A549 treated with Hydrocortisone at 1 μM for 4 hours (cell line): Measurements from ENCODE around the gene SYF2. TPM values are rescaled to one million over a fixed set of nuclear protein-coding genes. Genes with fewer than 3 reads are reported as not detected.

Source experiments
- total RNA-seq: library from RNA; stranded (reverse); fragments of 200-300 nt; extraction: Qiagen RNA extraction; gene quantifications from 5 replicates; pipeline ENCODE4 v1.2.3, GENCODE V29; 2022

Gene SYF2
- 34.1 to 44.7 TPM (median 35.4 TPM) in 5 replicates for total RNA-seq

GRCh38 chr1:25232027-25232865 is at the start of gene SYF2:
Gene SYF2 (minus strand): TSS chr1:25232502. CDS start chr1:25232467, 35 bp downstream.

GRCh38 chr1:25272238-25272637 is 39.9 kb upstream of the SYF2 start, which contains the start of gene RHD:
Gene RHD (plus strand): TSS chr1:25272509. CDS start chr1:25272548, 39 bp downstream.

GRCh38 chr1:25247024-25247828 is 14.9 kb upstream of the SYF2 start, which contains the start of gene RSRP1:
Gene RSRP1 (minus strand): TSS chr1:25247454. CDS start chr1:25246963, 491 bp downstream.

Other genes with a start within 250 kb of the SYF2 start
- 18.9 to 26.0 TPM (median 21.4 TPM) in 5 replicates for gene RSRP1, start 15.0 kb upstream of the SYF2 start, total RNA-seq
- not detected in 5 replicates for gene RHD, start 40.0 kb upstream of the SYF2 start, total RNA-seq
- 69.8 to 85.4 TPM (median 73.4 TPM) in 5 replicates for gene TMEM50A, start 105.8 kb upstream of the SYF2 start, total RNA-seq
- 0.25 TPM in 1 of 5 replicates, not detected in the others for gene RHCE, start 188.3 kb upstream of the SYF2 start, total RNA-seq
- gene MACO1, start 198.4 kb upstream of the SYF2 start, total RNA-seq, result 8.0 to 10.8 TPM (median 9.1 TPM) in 5 replicates